Embryonic facial prominence (tissue), 1 donor: ENCODE data around the gene NCK2.

ENCODE experiments used
- DNase-seq: peaks from one replicate; pipeline ENCODE4 v3.0.0-alpha.2; 2016; ENCODE audit errors: extremely low spot score

Gene NCK2

GRCh38 chr2:105734762-105735538 lies 9.8 kb upstream of the NCK2 start:
- DNase-seq: no peak

- DNase-seq: no peak
Observed at GRCh38 chr2:105736145-105736544, 8.6 kb upstream of the NCK2 start.

GRCh38 chr2:105737980-105738657 lies 6.6 kb upstream of the NCK2 start:
- DNase-seq: no peak

- no peak for DNase-seq
Observed at GRCh38 chr2:105738658-105739241, 6.0 kb upstream of the NCK2 start.

- no peak for DNase-seq
Observed at GRCh38 chr2:105739426-105739825, 5.3 kb upstream of the NCK2 start.

- DNase-seq: no peak
Observed at GRCh38 chr2:105739944-105740530, 4.7 kb upstream of the NCK2 start.

- no peak for DNase-seq
Observed at GRCh38 chr2:105741174-105741573, 3.5 kb upstream of the NCK2 start.

- no peak for DNase-seq
Observed at GRCh38 chr2:105741617-105742016, 3.1 kb upstream of the NCK2 start.

GRCh38 chr2:105744091-105744908 lies 412 bp upstream of the NCK2 start:
- no peak for DNase-seq

GRCh38 chr2:105746177-105747080 lies 1.7 kb downstream of the NCK2 start:
- DNase-seq: no peak

- DNase-seq: no peak
Observed at GRCh38 chr2:105747254-105747894, 2.7 kb downstream of the NCK2 start.

- no peak for DNase-seq
Observed at GRCh38 chr2:105747991-105748390, 3.3 kb downstream of the NCK2 start.

- DNase-seq: no peak
Observed at GRCh38 chr2:105748566-105748965, 3.9 kb downstream of the NCK2 start.

- no peak for DNase-seq
Observed at GRCh38 chr2:105749583-105750400, 5.1 kb downstream of the NCK2 start.

GRCh38 chr2:105750735-105751134 lies 6.0 kb downstream of the NCK2 start:
- no peak for DNase-seq

- DNase-seq: no peak
Observed at GRCh38 chr2:105751272-105751671, 6.6 kb downstream of the NCK2 start.

GRCh38 chr2:105752691-105753358 lies 8.1 kb downstream of the NCK2 start:
- no peak for DNase-seq

GRCh38 chr2:105753380-105753779 lies 8.7 kb downstream of the NCK2 start:
- DNase-seq: no peak

- no peak for DNase-seq
Observed at GRCh38 chr2:105754011-105754410, 9.3 kb downstream of the NCK2 start.
